22Rv1 (cell line): ENCODE data around the gene CRPPA.

Experiments
- H3K27ac ChIP-seq: fragments of 450-650 bp; 2 replicates; pipeline ENCODE4 v1.5.1; 2017
- CTCF ChIP-seq: fragments of 450-650 bp; IDR thresholded peaks from 2 replicates; pipeline ENCODE4 v1.5.1; 2017; ENCODE audit warnings: mild to moderate bottlenecking
- ZFX ChIP-seq: fragments of 450-650 bp; IDR thresholded peaks from 2 replicates; pipeline ENCODE4 v1.6.1; 2017; ENCODE audit warnings: antibody characterized with exemption, borderline replicate concordance

The CRPPA gene

GRCh38 chr7:16420649-16421332, 547 bp downstream of the CRPPA start:
- TF ChIP-seq ZFX (no peak), CTCF (peak; percentile 26)
- H3K27ac ChIP-seq: peak overlapping the region; percentile 72

GRCh38 chr7:16420329-16420648, 1.0 kb downstream of the CRPPA start:
- peak overlapping the region; percentile 72 for H3K27ac ChIP-seq
- TF ChIP-seq CTCF (no peak), ZFX (no peak)

- no peak overlapping the region; the same call in 1 of the 2 replicates for H3K27ac ChIP-seq
- TF ChIP-seq ZFX: no peak
These were observed 1.5 kb downstream of the CRPPA start for GRCh38 chr7:16419859-16420258.

- TF ChIP-seq CTCF (no peak), ZFX (no peak)
- H3K27ac ChIP-seq: no peak overlapping the region
These were observed 2.2 kb downstream of the CRPPA start for GRCh38 chr7:16419126-16419525.

- no peak for TF ChIP-seq ZFX
- no peak for TF ChIP-seq CTCF
- H3K27ac ChIP-seq: no peak overlapping the region
These were observed 3.4 kb downstream of the CRPPA start for GRCh38 chr7:16417906-16418305.

- TF ChIP-seq CTCF: no peak
- no peak for TF ChIP-seq ZFX
- H3K27ac ChIP-seq: no peak overlapping the region
These were observed 4.8 kb downstream of the CRPPA start for GRCh38 chr7:16416289-16417282.

- no peak overlapping the region for H3K27ac ChIP-seq
- TF ChIP-seq CTCF: no peak
- no peak for TF ChIP-seq ZFX
These were observed 8.8 kb downstream of the CRPPA start for GRCh38 chr7:16412274-16413254.
